GM13976 (cell line): ENCODE results near the gene TECTB.

ENCODE experiments used
- DNase-seq: peaks from one replicate; pipeline ENCODE4 v3.0.0; 2012; ENCODE audit warnings: low spot score
- in situ Hi-C: fragments of 300-500 bp; cut with MboI; formaldehyde crosslinking; loops from one replicate; pipeline ENCODE4 v1.12.0; 2022; ENCODE audit warnings: low sequenced_read_pairs, mixed read lengths, inconsistent platforms; ENCODE audit not compliant: unreplicated experiment
- TF ChIP-seq, protein P1 (sequence below): IDR thresholded peaks from 2 replicates; pipeline ENCODE4 v1.5.1; 2012; ENCODE audit warnings: borderline replicate concordance, mild to moderate bottlenecking; ENCODE audit not compliant: insufficient read depth; ENCODE audit errors: extremely low read depth, missing control alignments, control extremely low read depth

Gene TECTB

DNA sequence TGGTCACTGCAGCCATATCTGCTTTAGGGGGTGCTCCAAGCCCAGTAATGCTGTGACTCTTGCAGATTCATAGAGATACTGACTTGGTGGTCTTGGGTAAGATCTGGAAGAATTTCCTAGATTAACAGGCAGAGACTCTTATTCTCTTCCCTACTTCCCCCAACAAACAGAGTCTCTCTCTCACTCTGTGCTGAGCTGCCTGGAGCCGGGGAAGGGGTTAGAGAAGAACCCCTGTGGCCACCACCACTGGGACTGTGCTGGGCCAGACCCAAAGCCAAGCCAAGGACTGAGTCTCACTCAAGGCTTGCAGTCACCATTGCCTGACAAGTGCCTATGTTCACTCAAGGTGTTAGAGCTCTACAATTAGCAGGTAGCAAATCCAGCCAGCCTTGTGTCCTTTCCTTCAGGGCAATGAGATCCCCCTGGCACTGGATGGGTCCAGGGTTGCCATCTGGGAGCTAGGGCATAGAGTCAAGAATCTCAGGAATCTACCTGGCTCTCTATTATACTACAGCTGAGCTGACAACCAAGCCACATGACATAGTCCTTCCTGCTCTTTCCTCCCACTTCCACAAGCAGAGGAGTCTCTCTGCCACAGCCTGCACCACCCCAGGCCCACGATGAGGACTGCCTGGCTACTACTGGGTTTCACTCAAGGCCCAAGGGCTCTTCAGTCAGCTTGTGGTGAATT, 41.4 kb upstream of the TECTB start:
- in situ Hi-C loops, result no loop called here
- TF ChIP-seq, protein P1, sequence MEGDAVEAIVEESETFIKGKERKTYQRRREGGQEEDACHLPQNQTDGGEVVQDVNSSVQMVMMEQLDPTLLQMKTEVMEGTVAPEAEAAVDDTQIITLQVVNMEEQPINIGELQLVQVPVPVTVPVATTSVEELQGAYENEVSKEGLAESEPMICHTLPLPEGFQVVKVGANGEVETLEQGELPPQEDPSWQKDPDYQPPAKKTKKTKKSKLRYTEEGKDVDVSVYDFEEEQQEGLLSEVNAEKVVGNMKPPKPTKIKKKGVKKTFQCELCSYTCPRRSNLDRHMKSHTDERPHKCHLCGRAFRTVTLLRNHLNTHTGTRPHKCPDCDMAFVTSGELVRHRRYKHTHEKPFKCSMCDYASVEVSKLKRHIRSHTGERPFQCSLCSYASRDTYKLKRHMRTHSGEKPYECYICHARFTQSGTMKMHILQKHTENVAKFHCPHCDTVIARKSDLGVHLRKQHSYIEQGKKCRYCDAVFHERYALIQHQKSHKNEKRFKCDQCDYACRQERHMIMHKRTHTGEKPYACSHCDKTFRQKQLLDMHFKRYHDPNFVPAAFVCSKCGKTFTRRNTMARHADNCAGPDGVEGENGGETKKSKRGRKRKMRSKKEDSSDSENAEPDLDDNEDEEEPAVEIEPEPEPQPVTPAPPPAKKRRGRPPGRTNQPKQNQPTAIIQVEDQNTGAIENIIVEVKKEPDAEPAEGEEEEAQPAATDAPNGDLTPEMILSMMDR, result no peak
- no peak for DNase-seq

DNA sequence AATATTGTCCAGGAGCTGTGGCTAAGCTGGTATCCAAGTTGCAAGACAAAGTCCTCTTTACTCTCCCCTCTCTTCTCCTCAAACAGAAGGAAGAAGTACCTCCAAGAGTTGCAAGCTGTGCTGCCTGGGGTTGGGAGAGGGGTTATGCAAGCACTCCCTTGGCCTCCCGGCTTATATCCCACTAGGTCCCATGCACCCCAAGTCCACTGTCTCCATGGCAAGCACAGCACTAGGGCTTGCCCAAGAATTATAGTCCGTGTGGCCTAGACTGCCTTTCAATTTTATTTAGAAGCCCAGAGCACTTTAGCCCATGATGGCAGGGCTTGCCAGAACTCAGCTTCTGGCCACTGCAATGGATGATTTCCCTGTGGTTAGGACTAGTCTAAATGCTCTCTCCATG, 40.4 kb upstream of the TECTB start:
- no peak for DNase-seq
- in situ Hi-C loops, result no loop called here
- TF ChIP-seq, protein P1, result no peak

- in situ Hi-C loops, result no loop called here
- DNase-seq, result no peak
- TF ChIP-seq, protein P1, result no peak
Observed at GRCh38 chr10:112243713-112244112, 39.5 kb upstream of the TECTB start.

- TF ChIP-seq, protein P1, result no peak
- in situ Hi-C loops, result no loop called here
- DNase-seq, result no peak
Observed at GRCh38 chr10:112244197-112244596, 39.0 kb upstream of the TECTB start.

DNA sequence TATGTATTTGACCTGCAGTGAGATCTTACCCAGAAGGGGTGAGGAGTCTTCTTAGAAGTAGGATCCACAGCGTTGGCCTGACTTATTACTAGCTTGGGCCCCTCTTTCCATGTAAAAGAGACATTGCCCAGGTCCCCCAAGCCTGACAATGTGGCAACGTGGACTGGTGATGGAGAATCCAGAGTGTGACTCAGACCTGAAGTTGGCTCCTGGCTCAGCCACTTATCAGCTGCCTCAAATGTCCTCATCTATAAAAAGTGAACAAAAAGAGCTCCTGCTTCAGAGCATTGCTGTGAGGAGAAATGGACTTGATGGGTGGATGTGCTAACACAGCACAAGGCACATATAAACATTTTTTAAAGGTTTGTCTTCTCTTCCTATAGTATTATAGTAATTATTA, 35.4 kb upstream of the TECTB start:
- TF ChIP-seq, protein P1, result no peak
- in situ Hi-C loops, result no loop called here
- no peak for DNase-seq

- in situ Hi-C loops, result no loop called here
- no peak for DNase-seq
- TF ChIP-seq, protein P1, result no peak
Observed at GRCh38 chr10:112248584-112249295, 34.5 kb upstream of the TECTB start.
